ENCODE measurements around the gene C2orf49. TPM values are rescaled to one million over a fixed set of nuclear protein-coding genes. Genes with fewer than 3 reads are reported as not detected.

Gene C2orf49
- total RNA-seq, 1 donor from 2014 or later, result 19.3 TPM

- peaks cover 19% of the 10 kb centered on the region for H3K36me3 Mint-ChIP-seq (ENCODE audit: unreplicated experiment)
- H3K4me3 Mint-ChIP-seq (ENCODE audit: unreplicated experiment), result no peak overlapping the region
- DNase-seq (ENCODE audit: extremely low spot score, unreplicated experiment), result no peak
- H3K27ac Mint-ChIP-seq (ENCODE audit: unreplicated experiment), result no peak overlapping the region
- no peaks in the 10 kb centered on the region for H3K27me3 Mint-ChIP-seq (ENCODE audit: unreplicated experiment)
- H3K4me1 Mint-ChIP-seq (ENCODE audit: unreplicated experiment), result no peaks in the 10 kb centered on the region
- no peaks in the 10 kb centered on the region for H3K9me3 Mint-ChIP-seq (ENCODE audit: unreplicated experiment)
- TF ChIP-seq CTCF (IDR thresholded peaks at IDR 0.05), result no peak
These were observed 28.8 kb upstream of the C2orf49 start for GRCh38 chr2:105308382-105309146.

GRCh38 chr2:105309147-105309545 is 28.2 kb upstream of the C2orf49 start:
- no peaks in the 10 kb centered on the region for H3K4me1 Mint-ChIP-seq (ENCODE audit: unreplicated experiment)
- peaks cover 18% of the 10 kb centered on the region for H3K36me3 Mint-ChIP-seq (ENCODE audit: unreplicated experiment)
- no peak overlapping the region for H3K27ac Mint-ChIP-seq (ENCODE audit: unreplicated experiment)
- H3K9me3 Mint-ChIP-seq (ENCODE audit: unreplicated experiment), result no peaks in the 10 kb centered on the region
- no peak for TF ChIP-seq CTCF (IDR thresholded peaks at IDR 0.05)
- H3K4me3 Mint-ChIP-seq (ENCODE audit: unreplicated experiment), result no peak overlapping the region
- DNase-seq (ENCODE audit: extremely low spot score, unreplicated experiment), result no peak
- no peaks in the 10 kb centered on the region for H3K27me3 Mint-ChIP-seq (ENCODE audit: unreplicated experiment)

- Mint-ChIP-seq H3K9me3 (ENCODE audit: unreplicated experiment) (no peaks in the 10 kb centered on the region), H3K4me1 (ENCODE audit: unreplicated experiment) (no peaks in the 10 kb centered on the region), H3K36me3 (ENCODE audit: unreplicated experiment) (peaks cover 2% of the 10 kb centered on the region), H3K27ac (ENCODE audit: unreplicated experiment) (no peak overlapping the region), H3K4me3 (ENCODE audit: unreplicated experiment) (no peak overlapping the region), H3K27me3 (ENCODE audit: unreplicated experiment) (no peaks in the 10 kb centered on the region)
- no peak for DNase-seq (ENCODE audit: extremely low spot score, unreplicated experiment)
- TF ChIP-seq CTCF (IDR thresholded peaks at IDR 0.05), result no peak
These were observed 23.5 kb upstream of the C2orf49 start for GRCh38 chr2:105313877-105314276.

DNA sequence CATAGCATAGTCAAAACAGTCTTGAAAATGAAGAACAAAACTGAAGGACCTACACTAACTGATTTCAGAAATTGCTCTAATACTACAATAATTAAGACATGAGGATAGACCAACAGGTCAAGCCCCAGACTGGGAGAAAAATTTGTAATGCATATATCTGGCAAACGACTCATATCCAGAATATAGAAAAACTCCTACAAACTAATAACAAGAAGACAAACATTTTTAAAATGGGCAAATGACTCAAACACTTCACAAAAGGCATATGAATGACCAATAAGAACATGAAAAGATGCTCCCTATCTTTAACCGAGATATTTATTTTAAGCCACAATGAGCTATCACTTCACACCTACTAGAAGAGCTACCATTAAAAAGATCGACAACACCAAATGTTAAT is 22.0 kb upstream of the C2orf49 start:
- no peaks in the 10 kb centered on the region for H3K4me1 Mint-ChIP-seq (ENCODE audit: unreplicated experiment)
- H3K36me3 Mint-ChIP-seq (ENCODE audit: unreplicated experiment), result no peaks in the 10 kb centered on the region
- no peak for TF ChIP-seq CTCF (IDR thresholded peaks at IDR 0.05)
- H3K4me3 Mint-ChIP-seq (ENCODE audit: unreplicated experiment), result no peak overlapping the region
- H3K9me3 Mint-ChIP-seq (ENCODE audit: unreplicated experiment), result no peaks in the 10 kb centered on the region
- H3K27ac Mint-ChIP-seq (ENCODE audit: unreplicated experiment), result no peak overlapping the region
- no peak for DNase-seq (ENCODE audit: extremely low spot score, unreplicated experiment)
- no peaks in the 10 kb centered on the region for H3K27me3 Mint-ChIP-seq (ENCODE audit: unreplicated experiment)

DNA sequence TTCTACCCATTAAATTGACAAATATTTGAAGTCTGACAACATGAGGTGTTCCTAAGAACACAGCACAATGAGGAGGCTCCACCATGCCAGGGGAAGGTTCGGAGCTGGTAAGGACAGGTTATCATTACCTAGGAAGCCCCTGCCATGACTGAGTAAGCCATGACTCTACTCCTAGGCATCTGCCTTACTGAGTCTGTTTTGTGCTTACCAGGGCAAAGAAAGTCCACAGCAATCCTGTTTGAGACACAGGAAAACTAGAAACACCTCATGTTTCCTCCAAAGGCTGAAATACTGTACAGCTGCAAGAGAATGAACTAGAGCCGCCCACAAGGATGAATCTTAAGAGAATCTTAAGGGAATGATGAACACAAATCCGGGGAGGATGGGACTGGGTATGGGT is 19.4 kb upstream of the C2orf49 start:
- H3K27ac Mint-ChIP-seq (ENCODE audit: unreplicated experiment), result no peak overlapping the region

More for the DNA sequence above, 19.4 kb upstream of the C2orf49 start:
- no peaks in the 10 kb centered on the region for H3K27me3 Mint-ChIP-seq (ENCODE audit: unreplicated experiment)
- no peaks in the 10 kb centered on the region for H3K4me1 Mint-ChIP-seq (ENCODE audit: unreplicated experiment)
- no peak for TF ChIP-seq CTCF (IDR thresholded peaks at IDR 0.05)
- H3K4me3 Mint-ChIP-seq (ENCODE audit: unreplicated experiment), result no peak overlapping the region
- no peaks in the 10 kb centered on the region for H3K9me3 Mint-ChIP-seq (ENCODE audit: unreplicated experiment)
- DNase-seq (ENCODE audit: extremely low spot score, unreplicated experiment), result no peak
- no peaks in the 10 kb centered on the region for H3K36me3 Mint-ChIP-seq (ENCODE audit: unreplicated experiment)
